HEK293 (cell line): Measurements from ENCODE around the gene PTPN3.

Experiments
- CTCF ChIA-PET: fragments of 350-600 bp; formaldehyde crosslinking; extraction: SDS; loops from one replicate; lab custom pipeline; 2021; ENCODE audit warnings: antibody characterized with exemption; lab: Yijun Ruan, JAX
- POLR2A ChIA-PET: fragments of 300-600 bp; formaldehyde crosslinking; extraction: SDS; loops from one replicate; lab custom pipeline; 2020; ENCODE audit warnings: antibody characterized with exemption, inconsistent platforms; lab: Yijun Ruan, JAX
- H3K27ac ChIP-seq: fragments of 200-500 bp; sonication (Bioruptor generic); 2 replicates; pipeline ENCODE4 v1.5.1; 2014; ENCODE audit warnings: low read depth, low read length, control low read depth, inconsistent platforms; ENCODE audit errors: extremely low read depth
- H3K36me3 ChIP-seq, 2 experiments: fragments of 200-500 bp in 1 of 2; sonication (Bioruptor generic) in 1 of 2; 1 replicate in 1 of 2; 2 replicates in 1 of 2; pipeline ENCODE4 v1.5.1; 2014 to 2017; ENCODE audit warnings: inconsistent platforms in 2 of 2, low read length in 2 of 2; ENCODE audit not compliant: control insufficient read depth in 2 of 2, insufficient read depth in 1 of 2
- H3K4me1 ChIP-seq: fragments of 200-500 bp; sonication (Bioruptor generic); 2 replicates; pipeline ENCODE4 v1.5.1; 2014; ENCODE audit warnings: mild to moderate bottlenecking, low read length, inconsistent platforms; ENCODE audit not compliant: control insufficient read depth, insufficient read depth
- H3K4me3 ChIP-seq: 2 replicates; pipeline ENCODE4 v1.5.1; 2011; ENCODE audit warnings: low read depth, mild to moderate bottlenecking, control low read depth, low read length, moderate library complexity
- H3K9me3 ChIP-seq: fragments of 200-500 bp; sonication (Bioruptor generic); 2 replicates; pipeline ENCODE4 v1.5.1; 2014; ENCODE audit warnings: low read depth, low read length, inconsistent platforms; ENCODE audit not compliant: control insufficient read depth, insufficient read depth
- KLF7 ChIP-seq: fragments of 450-650 bp; formaldehyde crosslinking; IDR thresholded peaks from 2 replicates; pipeline ENCODE4 v1.5.1; 2016; ENCODE audit warnings: missing biosample characterization, missing genetic modification characterization, borderline replicate concordance
- PATZ1 ChIP-seq: fragments of 450-650 bp; formaldehyde crosslinking; IDR thresholded peaks from 2 replicates; pipeline ENCODE4 v1.5.1; 2016; ENCODE audit warnings: missing biosample characterization, missing genetic modification characterization
- PRDM4 ChIP-seq: fragments of 450-650 bp; formaldehyde crosslinking; IDR thresholded peaks from 2 replicates; pipeline ENCODE4 v1.5.1; 2017; ENCODE audit warnings: missing biosample characterization, missing genetic modification characterization
- TCF7L2 ChIP-seq: IDR thresholded peaks from 2 replicates; pipeline ENCODE4 v1.6.1; 2011; ENCODE audit warnings: low read depth, mild to moderate bottlenecking, inconsistent platforms, low read length, moderate library complexity, borderline replicate concordance
- ZNF404 ChIP-seq: fragments of 450-650 bp; formaldehyde crosslinking; IDR thresholded peaks from 2 replicates; pipeline ENCODE4 v1.5.1; 2017; ENCODE audit warnings: missing biosample characterization, missing genetic modification characterization
- ZNF624 ChIP-seq: fragments of 450-650 bp; formaldehyde crosslinking; IDR thresholded peaks from 2 replicates; pipeline ENCODE4 v1.5.1; 2017; ENCODE audit warnings: missing biosample characterization, missing genetic modification characterization
- ZNF830 ChIP-seq: fragments of 450-650 bp; IDR thresholded peaks from 2 replicates; pipeline ENCODE4 v1.5.0; 2018; ENCODE audit warnings: missing biosample characterization, missing genetic modification characterization, low read depth, mild to moderate bottlenecking, moderate library complexity
- ZSCAN30 ChIP-seq: fragments of 450-650 bp; IDR thresholded peaks from 2 replicates; pipeline ENCODE4 v1.5.1; 2018; ENCODE audit warnings: missing biosample characterization, mild to moderate bottlenecking, missing genetic modification characterization, moderate library complexity
- TF ChIP-seq, protein P1 (sequence below): fragments of 450-650 bp; IDR thresholded peaks from 2 replicates; pipeline ENCODE4 v1.5.1; 2018; ENCODE audit warnings: missing biosample characterization, missing genetic modification characterization
- TF ChIP-seq, protein P2 (sequence below): fragments of 450-650 bp; formaldehyde crosslinking; conservative IDR thresholded peaks from 2 replicates; pipeline ENCODE4 v1.5.1; 2016; ENCODE audit warnings: low read depth, missing biosample characterization, missing genetic modification characterization
- TF ChIP-seq, protein P3 (sequence below): fragments of 450-650 bp; formaldehyde crosslinking; IDR thresholded peaks from 2 replicates; pipeline ENCODE4 v1.5.1; 2016; ENCODE audit warnings: missing biosample characterization, missing genetic modification characterization
- TF ChIP-seq, protein P4 (sequence below): fragments of 450-650 bp; formaldehyde crosslinking; IDR thresholded peaks from 2 replicates; pipeline ENCODE4 v1.5.1; 2017; ENCODE audit warnings: missing biosample characterization, missing genetic modification characterization

Gene PTPN3

GRCh38 chr9:109497226-109498153 is 617 bp downstream of the PTPN3 start (continued):
- no peak for TF ChIP-seq PRDM4

- peaks cover 5% of the 10 kb centered on the region; the same call in 1 of the 2 replicates for H3K4me1 ChIP-seq
- ChIA-PET POLR2A (interaction anchor here (1.4 kb wide), 1 partner anchor 56 kb away, joined by 4 read pairs; no protein-coding TSS in a partner anchor), CTCF (interaction anchor here (2.5 to 2.9 kb wide), 2 partner anchors 27 to 56 kb away, joined by 10 to 12 read pairs; no protein-coding TSS in a partner anchor)
- TF ChIP-seq ZSCAN30 (no peak), TCF7L2 (no peak), PATZ1 (tag by site-specific recombination) (no peak), ZNF404 (tag by site-specific recombination) (no peak), KLF7 (no peak), ZNF830 (tag by site-specific recombination) (no peak), ZNF624 (tag by site-specific recombination) (no peak)
- TF ChIP-seq, protein P1, sequence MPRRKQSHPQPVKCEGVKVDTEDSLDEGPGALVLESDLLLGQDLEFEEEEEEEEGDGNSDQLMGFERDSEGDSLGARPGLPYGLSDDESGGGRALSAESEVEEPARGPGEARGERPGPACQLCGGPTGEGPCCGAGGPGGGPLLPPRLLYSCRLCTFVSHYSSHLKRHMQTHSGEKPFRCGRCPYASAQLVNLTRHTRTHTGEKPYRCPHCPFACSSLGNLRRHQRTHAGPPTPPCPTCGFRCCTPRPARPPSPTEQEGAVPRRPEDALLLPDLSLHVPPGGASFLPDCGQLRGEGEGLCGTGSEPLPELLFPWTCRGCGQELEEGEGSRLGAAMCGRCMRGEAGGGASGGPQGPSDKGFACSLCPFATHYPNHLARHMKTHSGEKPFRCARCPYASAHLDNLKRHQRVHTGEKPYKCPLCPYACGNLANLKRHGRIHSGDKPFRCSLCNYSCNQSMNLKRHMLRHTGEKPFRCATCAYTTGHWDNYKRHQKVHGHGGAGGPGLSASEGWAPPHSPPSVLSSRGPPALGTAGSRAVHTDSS (tag by site-specific recombination): no peak
- TF ChIP-seq, protein P2, sequence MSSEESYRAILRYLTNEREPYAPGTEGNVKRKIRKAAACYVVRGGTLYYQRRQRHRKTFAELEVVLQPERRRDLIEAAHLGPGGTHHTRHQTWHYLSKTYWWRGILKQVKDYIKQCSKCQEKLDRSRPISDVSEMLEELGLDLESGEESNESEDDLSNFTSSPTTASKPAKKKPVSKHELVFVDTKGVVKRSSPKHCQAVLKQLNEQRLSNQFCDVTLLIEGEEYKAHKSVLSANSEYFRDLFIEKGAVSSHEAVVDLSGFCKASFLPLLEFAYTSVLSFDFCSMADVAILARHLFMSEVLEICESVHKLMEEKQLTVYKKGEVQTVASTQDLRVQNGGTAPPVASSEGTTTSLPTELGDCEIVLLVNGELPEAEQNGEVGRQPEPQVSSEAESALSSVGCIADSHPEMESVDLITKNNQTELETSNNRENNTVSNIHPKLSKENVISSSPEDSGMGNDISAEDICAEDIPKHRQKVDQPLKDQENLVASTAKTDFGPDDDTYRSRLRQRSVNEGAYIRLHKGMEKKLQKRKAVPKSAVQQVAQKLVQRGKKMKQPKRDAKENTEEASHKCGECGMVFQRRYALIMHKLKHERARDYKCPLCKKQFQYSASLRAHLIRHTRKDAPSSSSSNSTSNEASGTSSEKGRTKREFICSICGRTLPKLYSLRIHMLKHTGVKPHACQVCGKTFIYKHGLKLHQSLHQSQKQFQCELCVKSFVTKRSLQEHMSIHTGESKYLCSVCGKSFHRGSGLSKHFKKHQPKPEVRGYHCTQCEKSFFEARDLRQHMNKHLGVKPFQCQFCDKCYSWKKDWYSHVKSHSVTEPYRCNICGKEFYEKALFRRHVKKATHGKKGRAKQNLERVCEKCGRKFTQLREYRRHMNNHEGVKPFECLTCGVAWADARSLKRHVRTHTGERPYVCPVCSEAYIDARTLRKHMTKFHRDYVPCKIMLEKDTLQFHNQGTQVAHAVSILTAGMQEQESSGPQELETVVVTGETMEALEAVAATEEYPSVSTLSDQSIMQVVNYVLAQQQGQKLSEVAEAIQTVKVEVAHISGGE: no peak
- TF ChIP-seq, protein P3, sequence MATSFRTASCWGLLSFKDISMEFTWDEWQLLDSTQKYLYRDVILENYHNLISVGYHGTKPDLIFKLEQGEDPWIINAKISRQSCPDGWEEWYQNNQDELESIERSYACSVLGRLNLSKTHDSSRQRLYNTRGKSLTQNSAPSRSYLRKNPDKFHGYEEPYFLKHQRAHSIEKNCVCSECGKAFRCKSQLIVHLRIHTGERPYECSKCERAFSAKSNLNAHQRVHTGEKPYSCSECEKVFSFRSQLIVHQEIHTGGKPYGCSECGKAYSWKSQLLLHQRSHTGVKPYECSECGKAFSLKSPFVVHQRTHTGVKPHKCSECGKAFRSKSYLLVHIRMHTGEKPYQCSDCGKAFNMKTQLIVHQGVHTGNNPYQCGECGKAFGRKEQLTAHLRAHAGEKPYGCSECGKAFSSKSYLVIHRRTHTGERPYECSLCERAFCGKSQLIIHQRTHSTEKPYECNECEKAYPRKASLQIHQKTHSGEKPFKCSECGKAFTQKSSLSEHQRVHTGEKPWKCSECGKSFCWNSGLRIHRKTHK (tag by site-specific recombination): no peak
- TF ChIP-seq, protein P4, sequence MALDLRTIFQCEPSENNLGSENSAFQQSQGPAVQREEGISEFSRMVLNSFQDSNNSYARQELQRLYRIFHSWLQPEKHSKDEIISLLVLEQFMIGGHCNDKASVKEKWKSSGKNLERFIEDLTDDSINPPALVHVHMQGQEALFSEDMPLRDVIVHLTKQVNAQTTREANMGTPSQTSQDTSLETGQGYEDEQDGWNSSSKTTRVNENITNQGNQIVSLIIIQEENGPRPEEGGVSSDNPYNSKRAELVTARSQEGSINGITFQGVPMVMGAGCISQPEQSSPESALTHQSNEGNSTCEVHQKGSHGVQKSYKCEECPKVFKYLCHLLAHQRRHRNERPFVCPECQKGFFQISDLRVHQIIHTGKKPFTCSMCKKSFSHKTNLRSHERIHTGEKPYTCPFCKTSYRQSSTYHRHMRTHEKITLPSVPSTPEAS: no peak
- peaks cover 0 to 2% of the 10 kb centered on the region in 2 experiments; a peak in 1 of 3 replicates for H3K36me3 ChIP-seq
- no peak overlapping the region for H3K27ac ChIP-seq
- peak overlapping the region; percentile 62; the same call in 1 of the 2 replicates for H3K4me3 ChIP-seq
- no peaks in the 10 kb centered on the region for H3K9me3 ChIP-seq
Measured at GRCh38 chr9:109496841-109497225, 1.3 kb downstream of the PTPN3 start.
